MV-4-11 (cell line): ENCODE measurements around the gene ZGRF1.
"Not testable (repeated sequence)": the region's sequence is repeated elsewhere in the genome, so short reads cannot be mapped to it uniquely, and the experiment has no call there.

Source experiments
- DNase-seq: peaks from one replicate; lab custom pipeline; 2025; lab: John Stamatoyannopoulos, UW

The ZGRF1 gene

GRCh38 chr4:112636688-112637551, at the start of gene ZGRF1, which contains the start of gene LARP7:
Gene ZGRF1, minus strand, starts transcription at chr4:112636909. Its CDS starts 3,733 bp downstream, at chr4:112633176.
Gene LARP7, plus strand, starts transcription at chr4:112637143. Its CDS starts 7,527 bp downstream, at chr4:112644670.
- peak; percentile 99 for DNase-seq

GRCh38 chr4:112680996-112681395, 44.3 kb upstream of the ZGRF1 start:
- no peak for DNase-seq

GRCh38 chr4:112677519-112678091, 40.9 kb upstream of the ZGRF1 start:
- DNase-seq = no peak

- DNase-seq = no peak
Measured at GRCh38 chr4:112674376-112674775, 37.7 kb upstream of the ZGRF1 start.

- DNase-seq = no peak
Measured at GRCh38 chr4:112673686-112674085, 37.0 kb upstream of the ZGRF1 start.

GRCh38 chr4:112673076-112673475, 36.4 kb upstream of the ZGRF1 start:
- no peak for DNase-seq

GRCh38 chr4:112668131-112668530, 31.4 kb upstream of the ZGRF1 start:
- no peak for DNase-seq

GRCh38 chr4:112664611-112665010, 27.9 kb upstream of the ZGRF1 start:
- DNase-seq = no peak

- DNase-seq = not testable (repeated sequence)
Measured at GRCh38 chr4:112656115-112656514, 19.4 kb upstream of the ZGRF1 start.

- no peak for DNase-seq
Measured at GRCh38 chr4:112655270-112655669, 18.6 kb upstream of the ZGRF1 start.

GRCh38 chr4:112652216-112652615, 15.5 kb upstream of the ZGRF1 start:
- no peak for DNase-seq

GRCh38 chr4:112651641-112652040, 14.9 kb upstream of the ZGRF1 start:
- DNase-seq = no peak

GRCh38 chr4:112650332-112650731, 13.6 kb upstream of the ZGRF1 start:
- no peak for DNase-seq

GRCh38 chr4:112649055-112649408, 12.3 kb upstream of the ZGRF1 start:
- no peak for DNase-seq

GRCh38 chr4:112648263-112649054, 11.8 kb upstream of the ZGRF1 start:
- no peak for DNase-seq

- no peak for DNase-seq
Measured at GRCh38 chr4:112647785-112648184, 11.1 kb upstream of the ZGRF1 start.

GRCh38 chr4:112646632-112647537, 10.2 kb upstream of the ZGRF1 start:
- no peak for DNase-seq

GRCh38 chr4:112645541-112646329, 9.0 kb upstream of the ZGRF1 start:
- DNase-seq = no peak

- not testable (repeated sequence) for DNase-seq
Measured at GRCh38 chr4:112644595-112645535, 8.2 kb upstream of the ZGRF1 start.

- DNase-seq = no peak
Measured at GRCh38 chr4:112642526-112642925, 5.8 kb upstream of the ZGRF1 start.
